ENCODE results near the gene RMND5B. TPM values are rescaled to one million over a fixed set of nuclear protein-coding genes. Genes with fewer than 3 reads are reported as not detected.
A peak's percentile ranks its signal among the peaks of the same experiment; 100 is the strongest.

Gene RMND5B
- total and polyA plus RNA-seq, 2 of the 13 experiments (the other 11 are each of a cell fraction or from before 2014, with no cell fraction given): 18.6 to 20.4 TPM

- TF ChIP-seq HMGXB3 (CRISPR knock-in tag; IDR thresholded peaks at IDR 0.05; ENCODE audit: borderline replicate concordance): no peak
- no peak for TF ChIP-seq HHEX (CRISPR knock-in tag; IDR thresholded peaks at IDR 0.05)
- TF ChIP-seq ATF7 (IDR thresholded peaks at IDR 0.05): no peak
- no peak; the same call in 1 of the 2 replicates for TF ChIP-seq ATF7 (CRISPR knock-in tag; IDR thresholded peaks at IDR 0.05)
- no peak for TF ChIP-seq NPAS2 (CRISPR knock-in tag; IDR thresholded peaks at IDR 0.05; ENCODE audit: borderline replicate concordance)
- no peak for TF ChIP-seq ZNF280B (CRISPR knock-in tag; IDR thresholded peaks at IDR 0.05; ENCODE audit: borderline replicate concordance)
- TF ChIP-seq CAMTA2 (CRISPR knock-in tag; IDR thresholded peaks at IDR 0.05; ENCODE audit: borderline replicate concordance): no peak
- no peak for TF ChIP-seq ZNF530 (CRISPR knock-in tag; IDR thresholded peaks at IDR 0.05; ENCODE audit: low read depth)
- TF ChIP-seq REXO4 (CRISPR knock-in tag; IDR thresholded peaks at IDR 0.05; ENCODE audit: borderline replicate concordance): no peak
- TF ChIP-seq NFYC (CRISPR knock-in tag; IDR thresholded peaks at IDR 0.05): peak; percentile 28; the same call in 1 of the 2 replicates
- no peak for TF ChIP-seq ZNF891 (CRISPR knock-in tag; IDR thresholded peaks at IDR 0.05)
- no peak for TF ChIP-seq ZNF83 (CRISPR knock-in tag; IDR thresholded peaks at IDR 0.05; ENCODE audit: borderline replicate concordance)
- no peak for TF ChIP-seq RARA (CRISPR knock-in tag; IDR thresholded peaks at IDR 0.05)
- no peak for TF ChIP-seq ZSCAN22 (CRISPR knock-in tag; IDR thresholded peaks at IDR 0.05)
- peak; percentile 67; the same call in 1 of the 2 replicates for TF ChIP-seq ZNF563 (CRISPR knock-in tag; IDR thresholded peaks at IDR 0.05)
- peak; percentile 75 for TF ChIP-seq PHF21A (CRISPR knock-in tag; IDR thresholded peaks at IDR 0.05)
- TF ChIP-seq FOXJ3 (CRISPR knock-in tag; IDR thresholded peaks at IDR 0.05; ENCODE audit: borderline replicate concordance): no peak; the same call in 1 of the 2 replicates
- TF ChIP-seq ZNF747 (CRISPR knock-in tag; IDR thresholded peaks at IDR 0.05; ENCODE audit: borderline replicate concordance): peak; percentile 64
- peak; percentile 83 for TF ChIP-seq SAP130 (CRISPR knock-in tag; IDR thresholded peaks at IDR 0.05; ENCODE audit: low read depth)
- TF ChIP-seq ZBTB34 (CRISPR knock-in tag; IDR thresholded peaks at IDR 0.05): 0 out of 2 replicates have a peak, but pooled peaks have one; percentile 49
These were observed at the start of gene RMND5B (continued) for GRCh38 chr5:178130576-178131445.

Measured in HepG2 (cell line).